ENCODE measurements around the gene TECPR2.

DNA sequence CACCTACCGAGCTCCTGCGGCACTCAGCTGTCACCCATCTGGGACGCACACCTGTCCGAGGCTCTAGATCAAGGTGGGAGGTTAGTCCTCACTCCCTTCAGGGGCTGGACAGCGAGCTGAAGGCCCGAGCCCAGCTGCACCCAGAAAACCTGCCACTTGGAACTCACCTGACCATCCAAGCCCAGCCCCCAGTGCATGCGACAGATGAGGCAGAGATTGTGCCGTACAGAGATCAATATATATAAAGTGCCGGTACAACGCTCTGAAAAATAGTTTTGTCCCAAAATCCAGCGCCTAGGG, 143.8 kb downstream of the TECPR2 start:
- TF ChIP-seq CTCF (IDR thresholded peaks at IDR 0.05) (no peak), POLR2A (IDR thresholded peaks at IDR 0.05) (no peak)

Data from adrenal gland (tissue), 5 donors.